Endothelial cell of umbilical vein (primary cell): ENCODE measurements around the gene CNTROB. TPM values are rescaled to one million over a fixed set of nuclear protein-coding genes. Genes with fewer than 3 reads are reported as not detected.

Source experiments
- BruUV-seq: library from RNA; stranded (reverse); fragments of 400-500 nt; replicated peaks from 2 replicates; lab custom pipeline; 2021; lab: Mats Ljungman, UMichigan
- CTCF ChIA-PET: fragments of 300-600, 350-600 bp; sonication (Branson Sonifier 250); formaldehyde crosslinking; loops from one replicate; lab custom pipeline; 2021; ENCODE audit warnings: antibody characterized with exemption, inconsistent platforms; lab: Charles Lee
- POLR2A ChIA-PET: fragments of 300-600, 350-600 bp; sonication (Branson Sonifier 250); formaldehyde crosslinking; loops from one replicate; lab custom pipeline; 2021; ENCODE audit warnings: antibody characterized with exemption, inconsistent platforms; lab: Charles Lee
- DNase-seq: peaks from one replicate; pipeline ENCODE4 v3.0.0-alpha.2; 2011; ENCODE audit warnings: low read depth, low spot score
- FAIRE-seq: peaks from 2 replicates; lab custom pipeline; 2011; peaks lifted over from hg19 to GRCh38; lab: Jason Lieb, UNC
- H2AFZ ChIP-seq: 2 replicates; pipeline ENCODE4 v1.6.0; 2012; ENCODE audit warnings: low read depth, low read length, control low read depth, inconsistent platforms
- H3K27ac ChIP-seq: 2 replicates; pipeline ENCODE4 v1.5.1; 2011; ENCODE audit warnings: low read depth, mild to moderate bottlenecking, control low read depth, low read length, moderate library complexity; ENCODE audit not compliant: insufficient read depth
- H3K27me3 ChIP-seq, 2 experiments: 2 replicates each; pipeline versions ENCODE4 v1.6.0 to v1.6.1; 2011; ENCODE audit warnings: low read length in 2 of 2, mixed read lengths in 1 of 2; ENCODE audit not compliant: control insufficient read depth in 2 of 2, insufficient read depth in 2 of 2
- H3K36me3 ChIP-seq, 2 experiments: 2 replicates in 1 of 2; 3 replicates in 1 of 2; pipeline ENCODE4 v1.5.1; 2011; ENCODE audit warnings: low read length in 2 of 2, mild to moderate bottlenecking in 1 of 2, moderate library complexity in 1 of 2; ENCODE audit not compliant: control insufficient read depth in 2 of 2, insufficient read depth in 2 of 2; ENCODE audit errors: extremely low read depth in 1 of 2
- H3K4me1 ChIP-seq: 3 replicates; pipeline ENCODE4 v1.5.1; 2011; ENCODE audit warnings: mild to moderate bottlenecking, low read length; ENCODE audit not compliant: control insufficient read depth, insufficient read depth; ENCODE audit errors: extremely low read depth
- H3K4me2 ChIP-seq: 2 replicates; pipeline ENCODE4 v1.6.1; 2011; ENCODE audit warnings: low read length, control low read depth, mixed read lengths; ENCODE audit not compliant: insufficient read depth
- H3K4me3 ChIP-seq, 3 experiments: fragments of 200-600 bp in 1 of 3; sonication (generic), shearing (Covaris generic) in 1 of 3; replicated peaks in 1 of 3; 2 replicates each; pipeline ENCODE4 v1.5.1; 2011 to 2016; ENCODE audit warnings: control low read depth in 3 of 3, low read length in 3 of 3, mild to moderate bottlenecking in 2 of 3, inconsistent platforms in 1 of 3, low read depth in 1 of 3, moderate library complexity in 1 of 3; ENCODE audit not compliant: insufficient read depth in 1 of 3
- H3K79me2 ChIP-seq: 2 replicates; pipeline ENCODE4 v1.6.0; 2012; ENCODE audit warnings: low read length, inconsistent platforms; ENCODE audit not compliant: control insufficient read depth, insufficient read depth
- H3K9ac ChIP-seq: replicated peaks from 2 replicates; pipeline ENCODE3; 2011; ENCODE audit warnings: low read length, control low read depth; ENCODE audit not compliant: insufficient read depth; ENCODE audit errors: extremely low read depth
- H3K9me1 ChIP-seq: replicated peaks from 3 replicates; pipeline ENCODE4 v1.6.0; 2011; ENCODE audit warnings: mild to moderate bottlenecking, low read length; ENCODE audit not compliant: control insufficient read depth, insufficient read depth; ENCODE audit errors: extremely low read depth
- H3K9me3 ChIP-seq: replicated peaks from 2 replicates; pipeline ENCODE4 v1.5.1; 2012; ENCODE audit warnings: low read length, inconsistent platforms; ENCODE audit not compliant: control insufficient read depth, insufficient read depth
- H4K20me1 ChIP-seq: replicated peaks from 2 replicates; pipeline ENCODE3; 2011; ENCODE audit warnings: mild to moderate bottlenecking, low read length; ENCODE audit not compliant: control insufficient read depth, insufficient read depth; ENCODE audit errors: extremely low read depth
- EZH2 ChIP-seq: IDR thresholded peaks from 2 replicates; pipeline ENCODE4 v1.6.1; 2012; ENCODE audit warnings: borderline replicate concordance, low read depth, mild to moderate bottlenecking, moderate library complexity, low read length, inconsistent platforms; ENCODE audit not compliant: severe bottlenecking
- FOS ChIP-seq: IDR thresholded peaks from 2 replicates; pipeline ENCODE4 v1.6.1; 2011; ENCODE audit warnings: mild to moderate bottlenecking, low read length, moderate library complexity, borderline replicate concordance; ENCODE audit not compliant: insufficient read depth
- GATA2 ChIP-seq: IDR thresholded peaks from 2 replicates; pipeline ENCODE4 v1.7.0; 2011; ENCODE audit warnings: low read depth, mild to moderate bottlenecking, moderate library complexity, mixed read lengths, low read length; ENCODE audit not compliant: insufficient read length, insufficient read depth
- JUN ChIP-seq: IDR thresholded peaks from 2 replicates; pipeline ENCODE4 v1.6.1; 2011; ENCODE audit warnings: borderline replicate concordance, low read depth; ENCODE audit not compliant: insufficient read length, insufficient read depth
- MYC ChIP-seq: IDR thresholded peaks from one replicate; pipeline ENCODE4 v1.6.1; 2011; ENCODE audit warnings: mild to moderate bottlenecking, low read depth, low read length
- POLR2A ChIP-seq: IDR thresholded peaks from 2 replicates; pipeline ENCODE4 v1.6.1; 2012; ENCODE audit warnings: low read depth, mild to moderate bottlenecking, control low read depth, low read length
- POLR2AphosphoS5 ChIP-seq: IDR thresholded peaks from 2 replicates; pipeline ENCODE4 v1.6.1; 2012; ENCODE audit warnings: low read depth, mild to moderate bottlenecking, control low read depth, low read length, moderate library complexity; ENCODE audit not compliant: insufficient read depth
- dilution Hi-C: fragments of 300-500 bp; cut with MboI; formaldehyde crosslinking; loops from one replicate; pipeline ENCODE4 v1.15.0; 2019; ENCODE audit warnings: low sequenced_read_pairs; ENCODE audit not compliant: extremely low pct_ligation_motif_present
- intact Hi-C: fragments of 100-400 bp; cut with micrococcal nuclease; formaldehyde crosslinking; loops from one replicate; pipeline ENCODE4 v1.10.0; 2022
- polyA plus RNA-seq, 4 experiments: library from polyadenylated mRNA; depleted of rRNA in 3 of 4; stranded (reverse) in 3 of 4; unstranded in 1 of 4; fragments of >200 nt; gene quantifications; 2 replicates each; pipeline versions ENCODE4 v1.2.1 to v1.2.3, GENCODE V29; 2011 to 2012; ENCODE audit warnings: missing spikeins in 1 of 4
- total RNA-seq: library from RNA; stranded (reverse); gene quantifications from 2 replicates; pipeline ENCODE4 v1.2.3, GENCODE V29; 2021
- TF ChIP-seq, protein P1 (sequence below): IDR thresholded peaks from 2 replicates; pipeline ENCODE4 v1.6.1; 2011; ENCODE audit not compliant: insufficient read depth, insufficient read length
- TF ChIP-seq, protein P2 (sequence below), 2 donors: IDR thresholded peaks; 1 replicate in 1 of 2; 2 replicates in 1 of 2; pipeline ENCODE4 v1.5.1; 2011; ENCODE audit warnings: low read length in 2 of 2, mild to moderate bottlenecking in 2 of 2, moderate library complexity in 2 of 2, control low read depth in 1 of 2, inconsistent platforms in 1 of 2, low read depth in 1 of 2; ENCODE audit not compliant: insufficient read depth in 1 of 2; ENCODE audit errors: extremely low read depth in 1 of 2

CNTROB gene
- total and polyA plus RNA-seq, 2 donors (not counting 3 experiments of a cell fraction or from before 2014, with no cell fraction given) = 24.9 to 47.2 TPM

DNA sequence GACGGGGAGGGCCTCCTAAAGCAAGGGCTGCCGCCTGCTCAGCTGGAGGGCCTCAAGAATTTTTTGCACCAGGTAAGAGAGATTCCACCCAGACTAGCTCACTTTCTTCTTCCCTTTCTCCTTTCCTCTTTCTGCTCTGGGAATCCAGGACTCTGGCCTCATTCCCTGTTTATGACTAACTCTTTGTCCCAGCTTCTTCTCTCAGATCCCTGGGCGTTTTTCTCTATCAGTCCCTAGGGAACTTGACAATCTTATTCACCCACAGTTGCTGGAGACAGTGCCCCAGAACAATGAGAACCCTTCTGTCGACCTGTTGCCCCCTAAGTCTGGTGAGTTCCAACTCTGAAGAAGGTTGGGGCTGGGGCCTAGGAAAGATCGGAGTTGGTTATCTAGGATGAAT lies 15.6 kb downstream of the CNTROB start:
- Histone ChIP-seq H2AFZ (no peak overlapping the region), H3K36me3 (peaks cover 24 to 32% of the 10 kb centered on the region in 2 experiments), H3K79me2 (no peaks in the 10 kb centered on the region), H3K27me3 (no peaks in the 10 kb centered on the region), H3K4me3 (no peak overlapping the region), H3K4me2 (no peak overlapping the region), H4K20me1 (no peaks in the 10 kb centered on the region), H3K9me1 (no peaks in the 10 kb centered on the region), H3K9ac (no peak overlapping the region), H3K27ac (no peak overlapping the region), H3K9me3 (no peaks in the 10 kb centered on the region), H3K4me1 (no peaks in the 10 kb centered on the region)
- dilution Hi-C loops = no loop called here
- FAIRE-seq = no peak
- intact Hi-C loops = no loop called here
- no peak for DNase-seq
- TF ChIP-seq POLR2A = no peak
- TF ChIP-seq POLR2AphosphoS5 = no peak
- no peak for TF ChIP-seq GATA2
- POLR2A ChIA-PET = no interaction called here
- CTCF ChIA-PET = interaction anchor here (0.8 to 1.5 kb wide), 5 partner anchors 12 to 49 kb away, joined by 3 to 4 read pairs (median 3); no protein-coding TSS in a partner anchor
- no TSS peak for BruUV-seq

DNA sequence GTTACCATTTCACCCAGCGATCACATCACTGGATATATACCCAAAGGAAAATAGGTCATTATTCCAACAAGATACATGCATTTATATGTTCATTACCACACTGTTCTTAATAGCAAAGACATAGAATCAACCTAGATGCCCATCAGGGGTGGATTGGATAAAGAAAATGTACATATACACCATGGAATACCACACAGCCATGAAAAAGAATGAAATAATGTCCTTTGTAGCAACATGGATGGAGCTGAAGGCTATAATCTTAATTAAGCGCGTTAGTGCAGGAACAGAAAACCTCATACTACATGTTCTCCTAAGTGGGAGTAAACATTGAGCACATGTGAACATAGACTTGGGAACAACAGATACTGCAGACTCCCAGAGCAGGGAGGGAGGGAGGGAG lies 18.6 kb downstream of the CNTROB start:
- TF ChIP-seq JUN = no peak
- TF ChIP-seq POLR2AphosphoS5 = no peak
- TF ChIP-seq EZH2 = no peak
- TF ChIP-seq MYC = no peak
- TF ChIP-seq, protein P1, sequence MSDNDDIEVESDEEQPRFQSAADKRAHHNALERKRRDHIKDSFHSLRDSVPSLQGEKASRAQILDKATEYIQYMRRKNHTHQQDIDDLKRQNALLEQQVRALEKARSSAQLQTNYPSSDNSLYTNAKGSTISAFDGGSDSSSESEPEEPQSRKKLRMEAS = no peak
- TF ChIP-seq, protein P2, sequence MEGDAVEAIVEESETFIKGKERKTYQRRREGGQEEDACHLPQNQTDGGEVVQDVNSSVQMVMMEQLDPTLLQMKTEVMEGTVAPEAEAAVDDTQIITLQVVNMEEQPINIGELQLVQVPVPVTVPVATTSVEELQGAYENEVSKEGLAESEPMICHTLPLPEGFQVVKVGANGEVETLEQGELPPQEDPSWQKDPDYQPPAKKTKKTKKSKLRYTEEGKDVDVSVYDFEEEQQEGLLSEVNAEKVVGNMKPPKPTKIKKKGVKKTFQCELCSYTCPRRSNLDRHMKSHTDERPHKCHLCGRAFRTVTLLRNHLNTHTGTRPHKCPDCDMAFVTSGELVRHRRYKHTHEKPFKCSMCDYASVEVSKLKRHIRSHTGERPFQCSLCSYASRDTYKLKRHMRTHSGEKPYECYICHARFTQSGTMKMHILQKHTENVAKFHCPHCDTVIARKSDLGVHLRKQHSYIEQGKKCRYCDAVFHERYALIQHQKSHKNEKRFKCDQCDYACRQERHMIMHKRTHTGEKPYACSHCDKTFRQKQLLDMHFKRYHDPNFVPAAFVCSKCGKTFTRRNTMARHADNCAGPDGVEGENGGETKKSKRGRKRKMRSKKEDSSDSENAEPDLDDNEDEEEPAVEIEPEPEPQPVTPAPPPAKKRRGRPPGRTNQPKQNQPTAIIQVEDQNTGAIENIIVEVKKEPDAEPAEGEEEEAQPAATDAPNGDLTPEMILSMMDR (IDR thresholded peaks at IDR 0.05; ENCODE audit: extremely low read depth in 1 of 2, insufficient read depth in 1 of 2, low read depth in 1 of 2, low read length in 2 of 2) = no peak
- no peak for TF ChIP-seq POLR2A
- TF ChIP-seq GATA2 = no peak
- no peak for TF ChIP-seq FOS
- Histone ChIP-seq H3K9me1 (no peaks in the 10 kb centered on the region), H4K20me1 (no peaks in the 10 kb centered on the region), H2AFZ (no peak overlapping the region), H3K27me3 (no peaks in the 10 kb centered on the region), H3K36me3 (peaks cover 12 to 19% of the 10 kb centered on the region in 2 experiments), H3K4me2 (no peak overlapping the region), H3K9me3 (no peaks in the 10 kb centered on the region), H3K4me3 (no peak overlapping the region), H3K9ac (no peak overlapping the region), H3K4me1 (no peaks in the 10 kb centered on the region), H3K79me2 (no peaks in the 10 kb centered on the region), H3K27ac (no peak overlapping the region)
- FAIRE-seq = no peak
- no TSS peak for BruUV-seq
- CTCF ChIA-PET = no interaction called here
- POLR2A ChIA-PET = no interaction called here
- dilution Hi-C loops = no loop called here
- intact Hi-C loops = no loop called here
- no peak for DNase-seq
